Prostate gland (tissue), 2 donors: ENCODE results near the gene ELOVL2. TPM values are rescaled to one million over a fixed set of nuclear protein-coding genes. Genes with fewer than 3 reads are reported as not detected.

Experiments used
- DNase-seq: peaks from one replicate; pipeline ENCODE4 v3.0.0-alpha.2; 2019; ENCODE audit warnings: low spot score
- H3K27ac ChIP-seq, 2 donors: fragments of 200-600 bp; sonication (generic); 2 replicates each; pipeline ENCODE4 v1.5.1; 2017 to 2019
- H3K27me3 ChIP-seq: fragments of 200-600 bp; sonication (generic); replicated peaks from 2 replicates; pipeline ENCODE4 v1.5.1; 2019; ENCODE audit not compliant: insufficient read depth
- H3K36me3 ChIP-seq, 2 donors: fragments of 200-600 bp; sonication (generic); 1 replicate in 1 of 2; 2 replicates in 1 of 2; pipeline versions ENCODE4 v1.5.1 to v1.8.1; 2017 to 2019
- H3K4me1 ChIP-seq: fragments of 200-600 bp; sonication (generic); replicated peaks from 2 replicates; pipeline ENCODE4 v1.5.1; 2019
- H3K4me3 ChIP-seq, 2 donors: fragments of 200-600 bp; sonication (generic); 2 replicates each; pipeline ENCODE4 v1.5.1; 2017 to 2019
- H3K9me3 ChIP-seq: fragments of 200-600 bp; sonication (generic); 2 replicates; pipeline ENCODE4 v1.5.1; 2017
- POLR2A ChIP-seq: fragments of 450-650 bp; IDR thresholded peaks from one replicate; pipeline ENCODE4 v1.6.1; 2016; ENCODE audit warnings: antibody characterized with exemption, mild to moderate bottlenecking
- POLR2AphosphoS5 ChIP-seq: sonication (generic); formaldehyde crosslinking; IDR thresholded peaks from one replicate; pipeline ENCODE4 v1.6.1; 2017; ENCODE audit warnings: antibody characterized with exemption
- WGBS: methylation state at CpG from one replicate; pipeline ENCODE4 v1.1.5; 2018; 5-methylcytosine and 5-hydroxymethylcytosine counted together
- intact Hi-C: fragments of 100-400 bp; cut with DNase I; formaldehyde crosslinking; loops from one replicate; pipeline ENCODE4 v1.14.2; 2022
- total RNA-seq, 2 donors: library from RNA; depleted of rRNA; stranded (reverse); fragments of >200 nt; gene quantifications; one replicate each; pipeline ENCODE4 v1.1.0, GENCODE V29; 2016
- TF ChIP-seq, protein P1 (sequence below), 4 experiments: fragments of 200-600 bp in 2 of 4; fragments of 450-650 bp in 2 of 4; sonication (generic) in 2 of 4; IDR thresholded peaks; 1 replicate in 3 of 4; 2 replicates in 1 of 4; pipeline ENCODE4 v1.5.1; 2016 to 2019; ENCODE audit warnings: antibody characterized with exemption in 4 of 4, mild to moderate bottlenecking in 2 of 4, moderate library complexity in 2 of 4

ELOVL2 gene
- total RNA-seq, 2 donors from 2014 or later: 15.5 to 17.9 TPM

DNA sequence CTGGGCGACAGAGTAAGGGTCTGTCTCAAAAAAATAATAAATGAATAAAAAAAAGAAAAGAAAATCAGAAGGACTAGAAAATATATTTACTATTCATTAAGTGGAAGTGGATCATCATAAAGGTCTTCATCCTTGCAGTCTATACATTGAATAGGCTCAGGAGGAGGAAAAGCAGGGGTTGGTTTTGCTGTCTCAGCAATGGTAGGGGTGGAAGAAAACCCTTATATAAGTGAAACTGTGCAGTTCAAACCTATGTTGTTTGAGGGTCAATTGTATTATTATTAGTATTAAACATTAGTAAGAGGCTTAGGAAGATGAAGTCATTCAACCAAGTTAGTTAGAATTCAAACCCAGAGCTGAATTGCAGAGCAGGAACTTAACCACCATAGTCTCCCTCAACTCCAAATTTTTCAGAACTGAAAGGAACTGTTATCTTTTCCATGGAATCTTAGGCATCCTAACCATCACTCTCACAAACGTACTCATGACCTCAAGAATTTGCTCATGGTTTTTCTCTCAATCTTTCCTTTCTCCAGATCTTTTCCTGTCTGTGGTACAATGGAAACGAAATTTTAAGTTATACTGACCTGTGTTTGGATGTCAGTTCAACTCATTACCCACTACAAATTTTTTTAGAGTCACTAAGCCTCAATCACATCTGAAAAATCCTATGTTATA, 41.8 kb upstream of the ELOVL2 start:
- Histone ChIP-seq H3K27me3 (no peaks in the 10 kb centered on the region), H3K4me3 (no peak overlapping the region), H3K9me3 (no peaks in the 10 kb centered on the region), H3K36me3 (no peaks in the 10 kb centered on the region), H3K4me1 (no peaks in the 10 kb centered on the region), H3K27ac (no peak overlapping the region)
- DNase-seq: no peak
- WGBS: 70% methylated on average over 3 of the region's 3 CpGs
- TF ChIP-seq, protein P1, sequence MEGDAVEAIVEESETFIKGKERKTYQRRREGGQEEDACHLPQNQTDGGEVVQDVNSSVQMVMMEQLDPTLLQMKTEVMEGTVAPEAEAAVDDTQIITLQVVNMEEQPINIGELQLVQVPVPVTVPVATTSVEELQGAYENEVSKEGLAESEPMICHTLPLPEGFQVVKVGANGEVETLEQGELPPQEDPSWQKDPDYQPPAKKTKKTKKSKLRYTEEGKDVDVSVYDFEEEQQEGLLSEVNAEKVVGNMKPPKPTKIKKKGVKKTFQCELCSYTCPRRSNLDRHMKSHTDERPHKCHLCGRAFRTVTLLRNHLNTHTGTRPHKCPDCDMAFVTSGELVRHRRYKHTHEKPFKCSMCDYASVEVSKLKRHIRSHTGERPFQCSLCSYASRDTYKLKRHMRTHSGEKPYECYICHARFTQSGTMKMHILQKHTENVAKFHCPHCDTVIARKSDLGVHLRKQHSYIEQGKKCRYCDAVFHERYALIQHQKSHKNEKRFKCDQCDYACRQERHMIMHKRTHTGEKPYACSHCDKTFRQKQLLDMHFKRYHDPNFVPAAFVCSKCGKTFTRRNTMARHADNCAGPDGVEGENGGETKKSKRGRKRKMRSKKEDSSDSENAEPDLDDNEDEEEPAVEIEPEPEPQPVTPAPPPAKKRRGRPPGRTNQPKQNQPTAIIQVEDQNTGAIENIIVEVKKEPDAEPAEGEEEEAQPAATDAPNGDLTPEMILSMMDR (IDR thresholded peaks at IDR 0.05): no peak
- TF ChIP-seq POLR2A (no peak), POLR2AphosphoS5 (no peak)
- intact Hi-C loops: no loop called here

DNA sequence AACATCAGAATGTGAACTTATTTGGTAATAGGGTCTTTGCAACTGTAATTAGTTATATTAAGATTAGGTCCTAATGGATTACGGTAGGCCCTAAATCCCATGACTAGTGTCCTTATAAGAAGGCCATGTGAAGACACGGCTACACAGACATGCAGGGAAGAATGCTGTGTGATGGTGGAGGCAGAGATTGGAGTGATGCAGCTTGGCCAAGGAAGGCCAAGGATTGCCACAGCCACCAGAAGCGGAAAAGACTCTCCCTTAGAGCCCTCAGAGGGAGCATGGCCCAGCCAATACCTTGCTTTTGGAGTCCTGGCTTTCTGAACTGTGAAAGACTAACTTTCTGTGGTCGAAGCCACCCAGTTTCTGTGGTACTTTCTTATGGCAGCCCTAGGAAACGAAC, 39.9 kb upstream of the ELOVL2 start:
- Histone ChIP-seq H3K4me1 (no peaks in the 10 kb centered on the region), H3K27me3 (no peaks in the 10 kb centered on the region), H3K9me3 (no peaks in the 10 kb centered on the region), H3K4me3 (no peak overlapping the region), H3K36me3 (no peaks in the 10 kb centered on the region), H3K27ac (no peak overlapping the region)
- intact Hi-C loops: no loop called here
- TF ChIP-seq POLR2AphosphoS5 (no peak), POLR2A (no peak)
- TF ChIP-seq, protein P1 (IDR thresholded peaks at IDR 0.05): no peak
- no peak for DNase-seq
- 96% methylated on average over 5 of the region's 5 CpGs for WGBS

DNA sequence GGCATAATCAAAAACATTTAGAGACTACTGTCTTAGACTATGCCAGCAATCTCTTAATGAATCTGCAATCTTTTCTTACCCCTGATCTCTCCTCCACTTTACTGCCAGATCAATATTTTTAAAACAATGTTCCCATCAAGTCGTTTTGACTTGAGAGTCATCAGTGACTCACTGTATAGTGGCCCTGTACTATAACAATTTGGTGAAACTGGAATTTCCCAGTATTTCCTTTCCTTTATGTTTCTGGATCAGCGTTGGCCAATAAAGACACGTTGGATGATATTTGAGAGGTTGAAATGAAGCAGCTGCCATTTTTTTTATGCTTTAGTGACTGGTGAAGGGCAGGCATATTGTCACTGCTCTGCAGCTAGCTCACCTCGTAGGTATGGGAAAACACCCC, 39.4 kb upstream of the ELOVL2 start:
- no peaks in the 10 kb centered on the region for H3K36me3 ChIP-seq
- no peaks in the 10 kb centered on the region for H3K9me3 ChIP-seq
- TF ChIP-seq POLR2AphosphoS5 (no peak), POLR2A (no peak)
- TF ChIP-seq, protein P1 (IDR thresholded peaks at IDR 0.05): no peak
- no peak overlapping the region for H3K4me3 ChIP-seq
- H3K27ac ChIP-seq: no peak overlapping the region
- DNase-seq: no peak
- WGBS: 73% methylated on average over 4 of the region's 4 CpGs
- no peaks in the 10 kb centered on the region for H3K4me1 ChIP-seq
- no peaks in the 10 kb centered on the region for H3K27me3 ChIP-seq
- intact Hi-C loops: no loop called here

DNA sequence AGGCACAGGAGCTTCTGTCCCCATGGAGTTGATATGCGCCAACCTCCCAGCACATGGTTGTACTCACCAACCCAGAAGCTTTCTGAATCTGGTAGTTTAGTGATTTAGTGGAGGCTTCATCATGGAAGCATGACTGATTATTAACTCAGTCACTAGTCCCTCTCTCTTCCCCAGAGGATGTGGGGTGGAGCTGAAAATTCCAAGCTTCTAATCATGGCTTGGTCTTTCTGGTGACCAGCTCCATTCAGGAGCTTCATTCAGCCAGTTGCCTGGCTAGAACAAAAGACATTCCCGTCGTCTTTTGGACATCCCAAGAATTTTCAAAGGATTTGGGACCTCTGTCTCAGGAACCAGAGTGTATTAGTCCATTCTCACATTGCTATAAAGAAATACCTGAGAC, 36.2 kb upstream of the ELOVL2 start:
- H3K27ac ChIP-seq: no peak overlapping the region
- no peaks in the 10 kb centered on the region for H3K36me3 ChIP-seq
- H3K9me3 ChIP-seq: no peaks in the 10 kb centered on the region
- H3K27me3 ChIP-seq: no peaks in the 10 kb centered on the region
- intact Hi-C loops: no loop called here
- DNase-seq: no peak
- TF ChIP-seq, protein P1 (IDR thresholded peaks at IDR 0.05): no peak
- TF ChIP-seq POLR2AphosphoS5 (no peak), POLR2A (no peak)
- WGBS: 73% methylated on average over 3 of the region's 3 CpGs
- H3K4me1 ChIP-seq: no peaks in the 10 kb centered on the region
- H3K4me3 ChIP-seq: no peak overlapping the region

DNA sequence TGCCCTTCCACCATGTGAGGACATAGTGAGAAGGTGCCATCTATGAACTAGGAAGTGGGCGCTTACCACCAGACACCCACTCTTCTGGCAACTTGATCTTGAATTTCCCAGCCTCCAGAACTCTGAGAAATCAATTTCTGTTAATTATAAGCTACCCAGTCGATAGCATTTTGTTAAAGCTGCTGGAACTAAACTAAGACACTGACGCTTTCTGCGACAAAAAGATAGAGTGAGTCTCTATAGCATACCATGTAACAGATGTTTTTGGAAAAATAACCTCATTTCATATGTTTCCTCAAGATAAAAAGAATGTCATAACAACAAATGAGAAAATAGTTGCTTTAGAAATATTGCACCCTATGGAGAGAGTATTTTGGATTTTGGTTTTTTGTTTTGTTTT, 34.2 kb upstream of the ELOVL2 start:
- TF ChIP-seq, protein P1 (IDR thresholded peaks at IDR 0.05): no peak
- TF ChIP-seq POLR2A (no peak), POLR2AphosphoS5 (no peak)
- no peaks in the 10 kb centered on the region for H3K4me1 ChIP-seq
- no peaks in the 10 kb centered on the region for H3K36me3 ChIP-seq
- H3K27me3 ChIP-seq: no peaks in the 10 kb centered on the region
- H3K4me3 ChIP-seq: no peak overlapping the region
- WGBS: 98% methylated on average over 4 of the region's 4 CpGs
- H3K9me3 ChIP-seq: no peaks in the 10 kb centered on the region
- intact Hi-C loops: no loop called here
- H3K27ac ChIP-seq: no peak overlapping the region
- DNase-seq: no peak
